SK-N-SH (cell line): ENCODE measurements around the gene CTAG2. TPM values are rescaled to one million over a fixed set of nuclear protein-coding genes. Genes with fewer than 3 reads are reported as not detected.

Source experiments
- CTCF ChIA-PET: fragments of 300-600, 350-600 bp; formaldehyde crosslinking; extraction: SDS; loops from one replicate; lab custom pipeline; 2021; lab: Yijun Ruan, JAX
- POLR2A ChIA-PET: fragments of 350-600 bp; sonication (Branson Sonifier 250); formaldehyde crosslinking; extraction: SDS; loops from one replicate; lab custom pipeline; 2020; ENCODE audit warnings: antibody characterized with exemption, inconsistent platforms; lab: Yijun Ruan, JAX
- DNase-seq: peaks from one replicate; pipeline ENCODE4 v3.0.0; 2012
- H2AFZ ChIP-seq: fragments of 200-600 bp; sonication (generic); 2 replicates; pipeline ENCODE4 v1.8.1; 2016; ENCODE audit warnings: antibody characterized with exemption, mild to moderate bottlenecking, low read depth
- H3F3A ChIP-seq: fragments of 200-600 bp; sonication (generic); replicated peaks from 2 replicates; pipeline ENCODE3; 2016; ENCODE audit warnings: antibody characterized with exemption, mild to moderate bottlenecking; ENCODE audit not compliant: insufficient read depth
- H3K27ac ChIP-seq, 2 experiments: fragments of 200-500 bp in 1 of 2; fragments of 200-600 bp in 1 of 2; sonication (Bioruptor generic) in 1 of 2; sonication (generic), shearing (Covaris generic) in 1 of 2; 2 replicates each; pipeline versions ENCODE4 v1.5.1 to v1.6.1; 2014 to 2016; ENCODE audit warnings: low read depth in 2 of 2, inconsistent platforms in 1 of 2, low read length in 1 of 2, mild to moderate bottlenecking in 1 of 2, mixed read lengths in 1 of 2
- H3K27me3 ChIP-seq: fragments of 200-600 bp; sonication (generic), shearing (Covaris generic); 2 replicates; pipeline ENCODE4 v1.6.1; 2016; ENCODE audit warnings: mixed run types; ENCODE audit not compliant: insufficient read depth
- H3K36me3 ChIP-seq, 2 experiments: fragments of 200-500 bp in 1 of 2; fragments of 200-600 bp in 1 of 2; sonication (Bioruptor generic) in 1 of 2; sonication (generic) in 1 of 2; replicated peaks in 1 of 2; 2 replicates each; pipeline versions ENCODE3 to v1.5.1; 2014 to 2016; ENCODE audit warnings: low read length in 1 of 2, mild to moderate bottlenecking in 1 of 2; ENCODE audit not compliant: insufficient read depth in 2 of 2, control insufficient read depth in 1 of 2
- H3K4me1 ChIP-seq, 2 experiments: fragments of 200-500 bp in 1 of 2; fragments of 200-600 bp in 1 of 2; sonication (Bioruptor generic) in 1 of 2; sonication (generic), shearing (Covaris generic) in 1 of 2; 2 replicates each; pipeline versions ENCODE4 v1.5.1 to v1.6.1; 2014 to 2016; ENCODE audit warnings: low read depth in 1 of 2, low read length in 1 of 2, mixed run types in 1 of 2; ENCODE audit not compliant: insufficient read depth in 2 of 2, control insufficient read depth in 1 of 2
- H3K4me2 ChIP-seq: fragments of 200-600 bp; sonication (generic), shearing (Covaris generic); 2 replicates; pipeline ENCODE4 v1.6.1; 2017; ENCODE audit warnings: mixed run types
- H3K4me3 ChIP-seq, 2 experiments: fragments of 200-500 bp in 1 of 2; fragments of 200-600 bp in 1 of 2; sonication (Bioruptor generic) in 1 of 2; sonication (generic), shearing (Covaris generic) in 1 of 2; 2 replicates each; pipeline versions ENCODE4 v1.5.1 to v1.8.1; 2014 to 2016; ENCODE audit warnings: low read depth in 2 of 2, inconsistent platforms in 1 of 2, low read length in 1 of 2, mild to moderate bottlenecking in 1 of 2, mixed read lengths in 1 of 2, moderate library complexity in 1 of 2
- H3K79me2 ChIP-seq: fragments of 200-600 bp; sonication (generic); 2 replicates; pipeline ENCODE4 v1.8.1; 2017; ENCODE audit warnings: mild to moderate bottlenecking; ENCODE audit not compliant: insufficient read depth
- H3K9ac ChIP-seq: fragments of 200-600 bp; sonication (generic); 2 replicates; pipeline ENCODE4 v1.6.1; 2017; ENCODE audit warnings: mixed run types
- H3K9me2 ChIP-seq: fragments of 200-600 bp; sonication (generic); 2 replicates; pipeline ENCODE4 v1.6.1; 2017; ENCODE audit warnings: mixed run types
- H3K9me3 ChIP-seq: fragments of 200-600 bp; sonication (generic); 2 replicates; pipeline ENCODE4 v1.6.1; 2017; ENCODE audit warnings: mixed run types, mild to moderate bottlenecking, moderate library complexity
- H4K20me1 ChIP-seq: fragments of 200-600 bp; sonication (generic); 2 replicates; pipeline ENCODE4 v1.6.1; 2017; ENCODE audit warnings: mild to moderate bottlenecking, mixed run types; ENCODE audit not compliant: insufficient read depth
- CHD2 ChIP-seq: fragments of 150-350 bp; IDR thresholded peaks from 2 replicates; pipeline ENCODE4 v1.6.1; 2018; ENCODE audit warnings: low read length; ENCODE audit not compliant: partially characterized antibody
- CTCF ChIP-seq: fragments of 200-600 bp; sonication (generic); IDR thresholded peaks from 2 replicates; pipeline ENCODE4 v1.6.1; 2017; ENCODE audit warnings: antibody characterized with exemption, mild to moderate bottlenecking, moderate library complexity
- ELF1 ChIP-seq: IDR thresholded peaks from 2 replicates; pipeline ENCODE4 v1.4.0; 2012
- EZH2phosphoT487 ChIP-seq: fragments of 200-600 bp; sonication (generic); IDR thresholded peaks from 2 replicates; pipeline ENCODE4 v1.6.1; 2017; ENCODE audit warnings: low read depth, mixed run types, mild to moderate bottlenecking, antibody characterized with exemption, moderate library complexity, borderline replicate concordance
- FOSL2 ChIP-seq: IDR thresholded peaks from 2 replicates; pipeline ENCODE4 v1.4.0; 2012; ENCODE audit warnings: low read depth, mild to moderate bottlenecking, moderate library complexity, borderline replicate concordance
- GABPA ChIP-seq: IDR thresholded peaks from 2 replicates; pipeline ENCODE4 v1.4.0; 2012; ENCODE audit warnings: low read depth, mild to moderate bottlenecking
- GATA2 ChIP-seq: sonication (generic); formaldehyde crosslinking; IDR thresholded peaks from 2 replicates; pipeline ENCODE4 v1.5.0; 2020; ENCODE audit warnings: mild to moderate bottlenecking, missing genetic modification reagents
- MAX ChIP-seq: IDR thresholded peaks from 2 replicates; pipeline ENCODE4 v1.4.0; 2012; ENCODE audit warnings: low read depth
- MEF2A ChIP-seq: IDR thresholded peaks from 2 replicates; pipeline ENCODE4 v1.4.0; 2012; ENCODE audit warnings: low read depth, borderline replicate concordance
- PBX3 ChIP-seq: IDR thresholded peaks from 2 replicates; pipeline ENCODE4; 2012
- RAD21 ChIP-seq: IDR thresholded peaks from 2 replicates; pipeline ENCODE4 v1.6.1; 2012; ENCODE audit warnings: mild to moderate bottlenecking, low read length
- RCOR1 ChIP-seq: fragments of 150-350 bp; IDR thresholded peaks from 2 replicates; pipeline ENCODE4 v1.6.1; 2017; ENCODE audit warnings: antibody characterized with exemption, low read length
- REST ChIP-seq: IDR thresholded peaks from 2 replicates; pipeline ENCODE4 v1.6.1; 2012; ENCODE audit warnings: mild to moderate bottlenecking, low read depth, low read length, moderate library complexity
- RXRA ChIP-seq: IDR thresholded peaks from 2 replicates; pipeline ENCODE4 v1.4.0; 2012; ENCODE audit warnings: low read depth, mild to moderate bottlenecking, borderline replicate concordance
- SIN3A ChIP-seq: IDR thresholded peaks from 2 replicates; pipeline ENCODE4 v1.6.1; 2012; ENCODE audit warnings: low read depth, mild to moderate bottlenecking, low read length, moderate library complexity, borderline replicate concordance
- SMC3 ChIP-seq: IDR thresholded peaks from 2 replicates; pipeline ENCODE4 v1.6.1; 2012; ENCODE audit warnings: low read depth, low read length, improper control_type of control experiment
- TEAD4 ChIP-seq: IDR thresholded peaks from 2 replicates; pipeline ENCODE4 v1.4.0; 2012; ENCODE audit warnings: mild to moderate bottlenecking, borderline replicate concordance; ENCODE audit not compliant: insufficient read depth
- USF2 ChIP-seq: fragments of 150-350 bp; IDR thresholded peaks from 2 replicates; pipeline ENCODE4 v1.6.1; 2017; ENCODE audit warnings: antibody characterized with exemption, low read length, low read depth, borderline replicate concordance
- YY1 ChIP-seq: IDR thresholded peaks from 2 replicates; pipeline ENCODE4 v1.4.0; 2012; ENCODE audit warnings: low read depth, mild to moderate bottlenecking
- WGBS: methylation state at CpG from one replicate; pipeline ENCODE4 v1.1.6; 2017; ENCODE audit warnings: low lambda C conversion rate; 5-methylcytosine and 5-hydroxymethylcytosine counted together
- polyA plus RNA-seq, 3 experiments: library from polyadenylated mRNA; depleted of rRNA; stranded (reverse); fragments of >200 nt; gene quantifications; 2 replicates each; pipeline ENCODE4 v1.2.3, GENCODE V29; 2012

The CTAG2 gene
- polyA plus RNA-seq, 1 of the 3 experiments (the other 2 are of a cell fraction): 3.7 TPM

- CTCF ChIA-PET: no interaction called here
- TF ChIP-seq RCOR1 (no peak), PBX3 (no peak), MEF2A (no peak), RXRA (no peak), TEAD4 (no peak), FOSL2 (no peak), EZH2phosphoT487 (no peak), GABPA (no peak)
- TF ChIP-seq, all 33 proteins: peak for 0
- POLR2A ChIA-PET: no interaction called here
- no peak overlapping the region for H3K4me2 ChIP-seq
- no peaks in the 10 kb centered on the region for H3K9me2 ChIP-seq
- H4K20me1 ChIP-seq: no peaks in the 10 kb centered on the region
- no peaks in the 10 kb centered on the region for H3K36me3 ChIP-seq
- 25% methylated on average over 15 of the region's 15 CpGs for WGBS
- no peaks in the 10 kb centered on the region for H3K4me1 ChIP-seq
- H3K9ac ChIP-seq: no peak overlapping the region
- no peaks in the 10 kb centered on the region for H3F3A ChIP-seq
- DNase-seq: no peak
- no peak overlapping the region for H2AFZ ChIP-seq
- H3K9me3 ChIP-seq: no peaks in the 10 kb centered on the region
- H3K27me3 ChIP-seq: peaks cover 19% of the 10 kb centered on the region; the same call in 1 of the 2 replicates
- no peak overlapping the region for H3K4me3 ChIP-seq
- no peak overlapping the region for H3K27ac ChIP-seq
- no peaks in the 10 kb centered on the region for H3K79me2 ChIP-seq
Observed at GRCh38 chrX:154657226-154657805, 3.9 kb upstream of the CTAG2 start.

- H3K9me3 ChIP-seq: no peaks in the 10 kb centered on the region
- no peaks in the 10 kb centered on the region for H4K20me1 ChIP-seq
- no peak overlapping the region for H3K4me2 ChIP-seq
- no peak overlapping the region for H2AFZ ChIP-seq
- H3K9ac ChIP-seq: no peak overlapping the region
- ChIA-PET CTCF (no interaction called here), POLR2A (no interaction called here)
- WGBS: 27% methylated on average over 11 of the region's 11 CpGs
- no peaks in the 10 kb centered on the region for H3K36me3 ChIP-seq
- H3K9me2 ChIP-seq: no peaks in the 10 kb centered on the region
- H3K27ac ChIP-seq: no peak overlapping the region
- no peaks in the 10 kb centered on the region for H3F3A ChIP-seq
- no peaks in the 10 kb centered on the region for H3K4me1 ChIP-seq
- H3K79me2 ChIP-seq: no peaks in the 10 kb centered on the region
- DNase-seq: no peak
- H3K27me3 ChIP-seq: peaks cover 12% of the 10 kb centered on the region; the same call in 1 of the 2 replicates
- H3K4me3 ChIP-seq: no peak overlapping the region
- no peak for TF ChIP-seq REST
- no peak for TF ChIP-seq MAX
- TF ChIP-seq ELF1: no peak
- no peak for TF ChIP-seq SMC3
- no peak for TF ChIP-seq CTCF
- TF ChIP-seq RXRA: no peak
- TF ChIP-seq CHD2: no peak
- TF ChIP-seq EZH2phosphoT487: no peak
- TF ChIP-seq RCOR1: no peak
- TF ChIP-seq GATA2 (CRISPR knock-in tag): no peak
- no peak for TF ChIP-seq YY1
- TF ChIP-seq SIN3A: no peak
- TF ChIP-seq USF2: no peak
- no peak for TF ChIP-seq RAD21
Observed at GRCh38 chrX:154655786-154656185, 2.4 kb upstream of the CTAG2 start.
